Mammary epithelial cell (primary cell): Measurements from ENCODE around the gene BRINP1.

Experiments
- CTCF ChIP-seq, 2 donors: IDR thresholded peaks in 1 of 2; conservative IDR thresholded peaks in 1 of 2; 2 replicates each; pipeline ENCODE4 v1.5.1; 2011 to 2012; ENCODE audit warnings: inconsistent platforms in 2 of 2, low read length in 2 of 2, mild to moderate bottlenecking in 2 of 2, control low read depth in 1 of 2, low read depth in 1 of 2; ENCODE audit not compliant: insufficient read depth in 1 of 2; ENCODE audit errors: extremely low read depth in 1 of 2
- EZH2 ChIP-seq: IDR thresholded peaks from 2 replicates; pipeline ENCODE4 v1.6.1; 2012; ENCODE audit warnings: low read length, inconsistent platforms, borderline replicate concordance

GRCh38 chr9:119304555-119304954 lies 64.7 kb downstream of the BRINP1 start:
- TF ChIP-seq CTCF (conservative IDR thresholded peaks at IDR 0.05 in 1 of 2, IDR thresholded peaks at IDR 0.05 in 1 of 2; ENCODE audit: extremely low read depth in 1 of 2, insufficient read depth in 1 of 2, low read depth in 1 of 2, low read length in 2 of 2), result no peak
- TF ChIP-seq EZH2, result no peak
